Calu3 (cell line): ENCODE measurements around the gene EBPL. TPM values are rescaled to one million over a fixed set of nuclear protein-coding genes. Genes with fewer than 3 reads are reported as not detected.

Source experiments
- BruUV-seq: library from RNA; stranded (reverse); fragments of 400-500 nt; replicated peaks from 2 replicates; lab custom pipeline; 2021; lab: Mats Ljungman, UMichigan
- CTCF ChIA-PET: fragments of 300-600 bp; sonication (Branson Sonifier 250); formaldehyde crosslinking; loops from one replicate; lab custom pipeline; 2022; ENCODE audit warnings: antibody characterized with exemption; lab: Charles Lee
- DNase-seq: peaks from one replicate; pipeline ENCODE4 v3.0.0; 2022
- H3K27ac Mint-ChIP-seq: one replicate; pipeline ENCODE4 v1.8.0; 2022; ENCODE audit warnings: mixed read lengths; ENCODE audit not compliant: unreplicated experiment
- H3K27me3 Mint-ChIP-seq: one replicate; pipeline ENCODE4 v1.8.0; 2022; ENCODE audit warnings: mixed read lengths; ENCODE audit not compliant: unreplicated experiment
- H3K36me3 Mint-ChIP-seq: one replicate; pipeline ENCODE4 v1.8.0; 2022; ENCODE audit warnings: mild to moderate bottlenecking, moderate library complexity, mixed read lengths; ENCODE audit not compliant: insufficient read depth, unreplicated experiment
- H3K4me1 Mint-ChIP-seq: one replicate; pipeline ENCODE4 v1.8.0; 2022; ENCODE audit warnings: mild to moderate bottlenecking, low read depth, mixed read lengths; ENCODE audit not compliant: unreplicated experiment
- H3K4me3 Mint-ChIP-seq: one replicate; pipeline ENCODE4 v1.8.0; 2022; ENCODE audit warnings: mild to moderate bottlenecking, low read depth, moderate library complexity, mixed read lengths; ENCODE audit not compliant: unreplicated experiment
- H3K9me3 Mint-ChIP-seq: one replicate; pipeline ENCODE4 v1.8.0; 2022; ENCODE audit warnings: low read depth, mixed read lengths; ENCODE audit not compliant: unreplicated experiment
- intact Hi-C: fragments of 100-400 bp; cut with micrococcal nuclease; formaldehyde crosslinking; loops from one replicate; pipeline ENCODE4 v1.10.0; 2022; ENCODE audit not compliant: unreplicated experiment
- total RNA-seq: library from RNA; stranded (reverse); gene quantifications from 2 replicates; pipeline ENCODE4 v1.2.3, GENCODE V29; 2022
- TF ChIP-seq, protein P1 (sequence below): fragments of 200-600 bp; IDR thresholded peaks from one replicate; pipeline ENCODE4 v1.8.0; 2022; ENCODE audit warnings: antibody characterized with exemption; ENCODE audit not compliant: unreplicated experiment

The EBPL gene
- total RNA-seq, 1 experiment from 2014 or later, result 43.9 TPM

- Mint-ChIP-seq H3K9me3 (no peaks in the 10 kb centered on the region), H3K4me1 (no peaks in the 10 kb centered on the region), H3K36me3 (no peaks in the 10 kb centered on the region), H3K4me3 (no peak overlapping the region), H3K27me3 (no peaks in the 10 kb centered on the region), H3K27ac (no peak overlapping the region)
- BruUV-seq, result no TSS peak
- intact Hi-C loops, result no loop called here
- TF ChIP-seq, protein P1, sequence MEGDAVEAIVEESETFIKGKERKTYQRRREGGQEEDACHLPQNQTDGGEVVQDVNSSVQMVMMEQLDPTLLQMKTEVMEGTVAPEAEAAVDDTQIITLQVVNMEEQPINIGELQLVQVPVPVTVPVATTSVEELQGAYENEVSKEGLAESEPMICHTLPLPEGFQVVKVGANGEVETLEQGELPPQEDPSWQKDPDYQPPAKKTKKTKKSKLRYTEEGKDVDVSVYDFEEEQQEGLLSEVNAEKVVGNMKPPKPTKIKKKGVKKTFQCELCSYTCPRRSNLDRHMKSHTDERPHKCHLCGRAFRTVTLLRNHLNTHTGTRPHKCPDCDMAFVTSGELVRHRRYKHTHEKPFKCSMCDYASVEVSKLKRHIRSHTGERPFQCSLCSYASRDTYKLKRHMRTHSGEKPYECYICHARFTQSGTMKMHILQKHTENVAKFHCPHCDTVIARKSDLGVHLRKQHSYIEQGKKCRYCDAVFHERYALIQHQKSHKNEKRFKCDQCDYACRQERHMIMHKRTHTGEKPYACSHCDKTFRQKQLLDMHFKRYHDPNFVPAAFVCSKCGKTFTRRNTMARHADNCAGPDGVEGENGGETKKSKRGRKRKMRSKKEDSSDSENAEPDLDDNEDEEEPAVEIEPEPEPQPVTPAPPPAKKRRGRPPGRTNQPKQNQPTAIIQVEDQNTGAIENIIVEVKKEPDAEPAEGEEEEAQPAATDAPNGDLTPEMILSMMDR, result no peak
- CTCF ChIA-PET, result no interaction called here
- peak; percentile 10 for DNase-seq
Measured at GRCh38 chr13:49679246-49679645, 12.0 kb downstream of the EBPL start.

DNA sequence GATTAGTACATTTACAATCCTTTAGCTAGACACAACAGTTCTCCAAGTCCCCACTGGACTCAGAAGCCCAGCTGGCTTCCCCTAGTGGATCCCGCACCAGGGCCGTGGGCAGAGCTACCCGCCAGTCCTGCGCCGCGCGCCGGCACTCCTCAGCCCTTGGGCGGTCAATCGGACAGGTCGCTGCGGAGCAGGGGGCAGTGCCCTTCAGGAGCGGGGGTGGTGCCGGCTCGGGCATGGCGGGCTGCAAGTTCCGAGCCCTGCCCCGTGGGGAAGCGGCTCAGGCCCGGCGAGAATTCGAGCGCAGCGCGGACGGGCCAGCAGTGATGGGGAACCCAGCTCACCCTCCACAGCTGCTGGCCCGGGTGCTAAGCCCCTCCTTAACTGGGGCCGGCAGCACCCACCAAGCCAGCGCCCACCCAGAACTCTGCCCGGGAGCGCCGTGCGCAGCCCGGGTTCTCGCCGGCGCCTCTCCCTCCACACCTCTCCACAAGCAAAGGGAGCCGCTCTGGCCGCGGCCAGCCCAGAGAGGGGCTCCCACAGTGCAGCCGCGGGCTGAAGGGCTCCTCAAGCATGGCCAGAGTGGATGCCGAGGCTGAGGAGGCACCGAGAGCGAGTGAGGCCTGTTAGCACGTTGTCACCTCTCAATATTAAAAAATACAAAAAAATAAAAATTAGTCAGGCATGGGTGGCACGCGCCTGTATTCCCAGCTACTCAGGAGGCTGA, 12.9 kb downstream of the EBPL start:
- CTCF ChIA-PET, result no interaction called here
- H3K4me3 Mint-ChIP-seq, result no peak overlapping the region
- TF ChIP-seq, protein P1, result no peak

GRCh38 chr13:49676581-49677298, 14.5 kb downstream of the EBPL start:
- no peaks in the 10 kb centered on the region for H3K27me3 Mint-ChIP-seq
- TF ChIP-seq, protein P1, result no peak
- no peaks in the 10 kb centered on the region for H3K9me3 Mint-ChIP-seq
- H3K4me1 Mint-ChIP-seq, result no peaks in the 10 kb centered on the region
- BruUV-seq, result no TSS peak
- DNase-seq, result no peak
- intact Hi-C loops, result no loop called here
- H3K4me3 Mint-ChIP-seq, result no peak overlapping the region
- no peak overlapping the region for H3K27ac Mint-ChIP-seq
- no peaks in the 10 kb centered on the region for H3K36me3 Mint-ChIP-seq
- CTCF ChIA-PET, result no interaction called here

More for the DNA sequence above, 12.9 kb downstream of the EBPL start:
- no TSS peak for BruUV-seq
- no peaks in the 10 kb centered on the region for H3K4me1 Mint-ChIP-seq
- H3K27me3 Mint-ChIP-seq, result no peaks in the 10 kb centered on the region
- H3K36me3 Mint-ChIP-seq, result no peaks in the 10 kb centered on the region
- no peaks in the 10 kb centered on the region for H3K9me3 Mint-ChIP-seq
- intact Hi-C loops, result no loop called here
- no peak overlapping the region for H3K27ac Mint-ChIP-seq
- DNase-seq, result no peak

GRCh38 chr13:49670828-49671227, 20.5 kb downstream of the EBPL start:
- no peak for DNase-seq
- TF ChIP-seq, protein P1, result no peak
- no peak overlapping the region for H3K4me3 Mint-ChIP-seq
- no TSS peak for BruUV-seq
- intact Hi-C loops, result no loop called here
- H3K27me3 Mint-ChIP-seq, result no peaks in the 10 kb centered on the region
- no peaks in the 10 kb centered on the region for H3K4me1 Mint-ChIP-seq
- CTCF ChIA-PET, result interaction anchor here (0.6 kb wide), 1 partner anchor 181 kb away, joined by 3 read pairs; no protein-coding TSS in a partner anchor
- no peaks in the 10 kb centered on the region for H3K9me3 Mint-ChIP-seq
- H3K27ac Mint-ChIP-seq, result no peak overlapping the region
- peaks cover 5% of the 10 kb centered on the region for H3K36me3 Mint-ChIP-seq
